Measurements from ENCODE around the gene NFIC. TPM values are rescaled to one million over a fixed set of nuclear protein-coding genes. Genes with fewer than 3 reads are reported as not detected.

NFIC gene
- total RNA-seq, 8 experiments from 2014 or later = 0.82 to 77.5 (median 6.3) TPM

DNA sequence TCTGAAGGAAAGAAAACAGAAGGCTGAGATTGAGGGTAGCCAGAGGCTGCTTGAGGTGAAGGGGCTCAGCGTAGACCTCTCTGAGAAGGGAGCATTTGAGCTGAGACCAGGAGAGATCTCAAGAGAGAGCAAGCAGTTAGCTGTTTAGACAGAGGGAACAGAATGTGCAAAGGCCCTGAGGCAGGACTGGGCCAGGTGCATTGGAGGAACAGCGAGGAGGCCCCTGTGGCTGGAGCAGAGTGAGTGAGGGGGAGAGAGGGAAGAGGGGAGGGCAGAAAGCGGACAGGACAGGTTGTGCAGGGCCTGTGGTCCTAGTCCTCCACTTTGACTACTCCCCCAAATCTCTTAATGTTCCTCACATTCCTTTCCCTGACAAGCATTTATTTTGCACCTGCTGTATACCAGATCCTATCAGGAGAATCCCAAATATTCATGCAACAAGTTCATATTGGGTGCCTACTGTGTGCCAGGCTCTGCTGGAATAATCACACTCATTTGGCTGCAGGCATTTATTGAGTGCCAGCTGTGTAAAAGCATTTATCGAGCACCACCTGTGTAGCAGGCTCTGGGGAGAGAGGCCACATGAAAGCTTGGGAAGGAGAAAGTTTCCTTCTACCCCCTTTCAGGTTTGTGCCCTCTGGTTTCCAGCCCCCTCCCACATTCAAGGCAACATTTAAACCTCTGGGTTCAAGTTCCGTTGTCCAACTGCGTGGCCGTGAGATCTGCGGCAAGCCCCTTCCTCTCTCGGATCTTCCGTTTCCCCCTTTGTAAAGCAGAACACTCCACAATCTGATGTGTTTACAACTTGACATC is 36.5 kb downstream of the NFIC start:
- in situ Hi-C loops (cut with MboI; ENCODE audit: low pct_unique_long_range_greater_than_20kb in 2 of 9, low sequenced_read_pairs in 9 of 9, unreplicated experiment in 9 of 9) = no loop called here
- WGBS, 10 experiments = 85 to 100% (median 97%) methylated on average over 1 to 10 of the region's 10 CpGs; no CpG with 5 or more reads in 1 of the 10 experiments
- Histone ChIP-seq H3K4me1 (replicated peaks in 1 of 2) (peaks cover 3 to 11% of the 10 kb centered on the region in 2 donors), H3K27ac (no peak overlapping the region), H3K4me3 (no peak overlapping the region)
- ATAC-seq (replicated peaks in 6 of 8) = no peak

DNA sequence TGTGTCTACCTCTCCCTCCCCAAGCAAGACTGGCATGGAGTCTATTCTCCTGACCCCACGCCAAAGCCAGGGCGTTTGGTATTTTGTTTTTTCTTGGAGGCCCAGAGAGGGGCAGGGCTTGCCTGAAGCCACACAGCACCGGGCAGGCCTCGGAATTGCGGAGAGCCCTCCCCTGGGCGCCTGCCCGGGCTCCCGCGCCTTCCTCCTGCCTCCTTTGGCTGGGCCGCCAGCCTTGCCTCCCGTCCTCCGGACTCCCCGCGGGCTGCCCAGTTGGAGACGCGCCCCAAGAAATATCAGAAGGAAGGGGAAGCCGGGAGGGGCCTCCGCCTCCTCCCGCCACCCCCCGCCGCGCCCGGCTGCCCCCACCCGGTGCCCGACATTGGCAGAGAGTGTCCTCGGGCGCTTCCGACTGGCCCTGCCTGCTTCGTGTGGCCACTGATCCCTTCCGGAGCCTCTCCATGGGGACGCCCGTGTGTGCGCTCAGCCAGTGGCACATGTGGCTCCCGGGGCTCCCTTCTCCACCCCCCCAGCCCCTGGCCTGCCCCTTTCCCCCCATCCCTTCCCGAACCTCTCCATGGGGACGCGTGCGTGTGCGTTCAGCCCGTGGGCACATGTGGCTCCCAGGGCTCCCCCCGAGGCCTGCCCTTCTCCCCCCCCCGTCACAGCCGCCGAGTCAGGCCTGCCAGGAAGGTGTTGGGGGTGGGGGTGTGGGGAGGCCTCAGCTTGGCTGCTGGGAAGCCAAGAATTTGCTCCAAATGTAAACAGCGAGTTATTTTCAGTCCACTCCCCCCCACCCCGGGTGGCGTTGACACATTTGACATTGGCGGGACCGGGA is 37.3 kb downstream of the NFIC start:
- ATAC-seq (replicated peaks in 6 of 8) = peak; percentile 58 to 83 (median 77)
- 32 to 100% (median 87%) methylated on average over 1 to 4 of the region's 49 CpGs; no CpG with 5 or more reads in 6 of the 10 experiments for WGBS, 10 experiments
- H3K27ac ChIP-seq = no peak overlapping the region
- H3K4me3 ChIP-seq = no peak overlapping the region
- peaks cover under 1 to 9% of the 10 kb centered on the region in 2 donors for H3K4me1 ChIP-seq (replicated peaks in 1 of 2)
- in situ Hi-C loops (cut with MboI; ENCODE audit: low pct_unique_long_range_greater_than_20kb in 2 of 9, low sequenced_read_pairs in 9 of 9, unreplicated experiment in 9 of 9) = no loop called here

DNA sequence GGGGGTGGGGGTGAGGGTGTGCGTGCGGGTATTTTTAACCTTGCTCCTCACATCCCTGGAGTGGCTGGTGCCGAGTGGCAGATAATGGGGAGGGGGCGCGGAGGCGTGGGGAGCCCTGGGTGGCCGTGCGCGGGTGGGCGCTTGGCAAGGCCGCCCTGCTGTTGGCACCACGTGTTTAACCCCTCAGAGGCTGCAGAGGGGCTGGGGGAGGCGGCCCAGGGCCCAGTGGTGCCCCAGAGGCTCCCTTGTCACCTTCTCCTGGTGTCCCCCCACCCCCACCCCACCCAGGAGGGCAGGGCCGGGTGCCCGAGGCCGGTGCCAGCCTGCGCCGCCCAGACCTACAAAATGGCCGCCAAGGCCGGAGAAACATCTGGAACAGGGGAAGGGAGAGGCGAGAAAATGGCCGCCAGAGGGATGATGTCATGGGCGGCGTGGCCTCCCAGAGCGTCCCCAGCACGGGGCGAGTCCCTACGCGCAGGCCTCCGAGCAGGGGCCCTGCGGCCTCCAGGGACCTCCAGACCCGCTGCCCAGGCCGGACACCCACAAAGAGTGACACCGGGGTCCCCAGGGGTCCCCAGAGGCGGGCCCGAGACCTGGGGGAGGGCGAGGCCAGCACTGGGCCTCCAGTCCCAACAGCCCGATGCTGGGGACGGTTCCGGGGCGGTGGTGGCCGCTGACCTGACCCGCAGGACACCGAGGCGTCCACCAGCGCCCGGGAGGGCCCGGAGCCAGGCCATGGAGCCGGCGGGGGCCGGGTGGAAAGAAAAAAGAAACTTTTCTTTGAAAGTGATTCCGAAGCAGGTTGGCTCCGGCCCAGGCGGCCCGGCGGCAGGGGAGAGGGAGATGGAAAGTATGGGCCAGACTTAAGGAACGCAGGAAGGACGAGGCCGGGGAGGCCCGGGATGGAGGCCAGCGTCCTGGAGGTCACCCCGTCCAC is 38.2 kb downstream of the NFIC start:
- WGBS, 10 experiments = 16 to 100% (median 67%) methylated on average over 1 to 5 of the region's 62 CpGs; no CpG with 5 or more reads in 6 of the 10 experiments
- peak in 6 of 8 experiments; percentile 19 to 72 (median 26) for ATAC-seq (replicated peaks in 6 of 8)
- no peak overlapping the region for H3K4me3 ChIP-seq
- no peak overlapping the region for H3K27ac ChIP-seq
- peaks cover 0 to 9% of the 10 kb centered on the region in 2 donors for H3K4me1 ChIP-seq (replicated peaks in 1 of 2)
- in situ Hi-C loops (cut with MboI; ENCODE audit: low pct_unique_long_range_greater_than_20kb in 2 of 9, low sequenced_read_pairs in 9 of 9, unreplicated experiment in 9 of 9) = no loop called here

GRCh38 chr19:3405261-3405653 is 38.9 kb downstream of the NFIC start:
- H3K4me3 ChIP-seq = no peak overlapping the region
- H3K27ac ChIP-seq = no peak overlapping the region
- WGBS, 10 experiments = 14 to 100% (median 100%) methylated on average over 1 to 5 of the region's 6 CpGs; no CpG with 5 or more reads in 2 of the 10 experiments
- H3K4me1 ChIP-seq (replicated peaks in 1 of 2) = peaks cover 0 to 9% of the 10 kb centered on the region in 2 donors
- in situ Hi-C loops (cut with MboI; ENCODE audit: low pct_unique_long_range_greater_than_20kb in 2 of 9, low sequenced_read_pairs in 9 of 9, unreplicated experiment in 9 of 9) = no loop called here
- no peak for ATAC-seq (replicated peaks in 6 of 8)

DNA sequence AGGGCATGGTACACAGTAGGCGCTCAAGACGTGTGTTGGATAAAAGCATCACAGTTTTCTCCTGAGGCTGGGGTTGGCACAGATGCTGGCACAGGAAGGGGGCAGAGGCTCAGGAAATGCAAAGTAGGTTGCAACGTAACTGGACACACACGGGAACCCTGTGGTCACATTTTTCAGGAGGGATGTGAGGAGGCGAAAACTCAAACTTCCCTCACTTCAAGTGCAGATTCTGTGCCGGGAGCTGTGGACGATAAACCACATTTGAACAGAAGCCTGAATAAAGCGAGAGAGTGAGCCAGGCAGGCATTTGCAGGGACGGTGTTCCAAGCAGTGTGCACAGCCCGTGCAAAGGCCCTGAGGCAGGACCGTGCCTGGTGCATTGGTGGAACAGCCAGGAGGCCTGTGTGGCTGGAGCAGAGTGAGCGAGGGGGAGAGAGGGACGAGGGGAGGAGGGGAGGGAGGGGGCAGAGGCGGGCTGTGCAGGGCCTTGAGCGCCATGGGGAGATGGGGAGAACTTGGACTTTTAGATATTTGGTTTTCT is 40.3 kb downstream of the NFIC start:
- H3K4me1 ChIP-seq (replicated peaks in 1 of 2) = peaks cover 0 to 9% of the 10 kb centered on the region in 2 donors
- WGBS, 10 experiments = 52 to 100% (median 87%) methylated on average over 2 to 7 of the region's 15 CpGs; no CpG with 5 or more reads in 5 of the 10 experiments
- in situ Hi-C loops (cut with MboI; ENCODE audit: low pct_unique_long_range_greater_than_20kb in 2 of 9, low sequenced_read_pairs in 9 of 9, unreplicated experiment in 9 of 9) = no loop called here
- H3K4me3 ChIP-seq = no peak overlapping the region
- no peak overlapping the region for H3K27ac ChIP-seq
- ATAC-seq (replicated peaks in 6 of 8) = no peak

DNA sequence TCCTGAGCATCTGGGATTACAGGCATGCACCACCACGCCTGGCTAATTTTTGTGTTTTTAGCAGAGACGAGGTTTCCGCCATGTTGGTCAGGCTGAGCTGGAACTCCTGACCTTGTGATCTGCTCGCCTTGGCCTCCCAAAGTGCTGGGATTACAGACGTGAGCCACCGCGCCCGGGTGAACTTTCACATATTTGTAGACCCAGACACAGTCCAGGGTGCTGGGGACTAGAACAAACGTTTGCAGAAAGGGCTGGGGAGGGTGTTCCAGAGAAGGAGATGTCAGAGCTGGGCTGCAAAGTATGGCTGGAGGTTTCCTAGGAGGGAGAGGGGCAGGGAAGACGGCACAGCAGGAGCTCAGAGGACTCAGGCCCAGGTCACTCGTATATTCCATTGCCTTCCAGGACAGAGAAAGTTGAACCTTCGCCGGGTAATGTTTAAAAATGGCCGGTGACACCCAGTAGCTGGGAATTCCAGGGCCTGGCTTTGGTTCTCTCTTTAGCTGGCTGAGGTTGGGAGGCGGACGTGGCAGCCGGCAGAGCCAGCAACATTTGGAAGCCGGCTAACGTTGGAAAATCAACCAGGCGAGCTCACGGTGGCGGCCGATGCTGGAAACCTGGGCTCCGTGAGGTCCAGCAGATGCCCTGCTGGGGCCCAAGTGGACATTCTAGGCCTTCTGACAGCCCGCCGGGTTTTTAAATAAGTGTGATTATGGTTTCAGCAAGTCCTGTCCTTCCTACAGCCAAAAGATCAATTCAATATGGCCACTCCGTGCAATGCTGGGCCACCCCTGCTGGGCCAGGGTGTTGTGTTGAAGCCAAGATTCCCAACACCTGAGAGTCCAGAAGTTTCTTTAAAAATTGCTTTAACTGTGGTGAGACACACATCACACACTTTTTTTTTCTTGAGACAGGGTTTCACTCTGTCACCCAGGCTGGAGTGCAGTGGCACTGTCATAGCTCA is 41.5 kb downstream of the NFIC start:
- Histone ChIP-seq H3K27ac (no peak overlapping the region), H3K4me1 (replicated peaks in 1 of 2) (peaks cover 0 to 9% of the 10 kb centered on the region in 2 donors), H3K4me3 (no peak overlapping the region)
- no peak for ATAC-seq (replicated peaks in 6 of 8)
- 33 to 86% (median 69%) methylated on average over 2 to 18 of the region's 27 CpGs; no CpG with 5 or more reads in 2 of the 10 experiments for WGBS, 10 experiments
- in situ Hi-C loops (cut with MboI; ENCODE audit: low pct_unique_long_range_greater_than_20kb in 2 of 9, low sequenced_read_pairs in 9 of 9, unreplicated experiment in 9 of 9) = no loop called here

DNA sequence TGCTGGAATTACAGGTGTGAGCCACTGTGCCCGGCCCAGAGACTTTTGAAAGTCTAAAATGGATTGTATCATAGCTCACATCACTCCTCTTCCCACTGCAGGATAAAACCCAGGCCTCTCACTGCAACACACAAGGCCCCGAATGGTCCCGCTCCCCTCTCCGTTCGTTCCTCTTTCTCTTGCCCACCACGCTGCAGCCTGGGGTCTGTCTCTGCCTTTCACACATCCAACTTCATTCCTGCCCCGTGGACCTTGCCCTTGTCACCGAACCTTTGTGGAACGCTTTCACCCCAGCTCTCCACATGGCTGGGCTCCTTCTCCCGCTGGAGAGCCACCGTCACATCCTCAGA is 42.6 kb downstream of the NFIC start:
- in situ Hi-C loops (cut with MboI; ENCODE audit: low pct_unique_long_range_greater_than_20kb in 2 of 9, low sequenced_read_pairs in 9 of 9, unreplicated experiment in 9 of 9) = no loop called here
- WGBS, 10 experiments = 67 to 95% (median 83%) methylated on average over 1 to 4 of the region's 11 CpGs; no CpG with 5 or more reads in 2 of the 10 experiments
- H3K4me3 ChIP-seq = no peak overlapping the region
- no peak overlapping the region for H3K27ac ChIP-seq
- H3K4me1 ChIP-seq (replicated peaks in 1 of 2) = peaks cover 0 to 9% of the 10 kb centered on the region in 2 donors
- ATAC-seq (replicated peaks in 6 of 8) = no peak

- in situ Hi-C loops (cut with MboI; ENCODE audit: low pct_unique_long_range_greater_than_20kb in 2 of 9, low sequenced_read_pairs in 9 of 9, unreplicated experiment in 9 of 9) = no loop called here
- H3K27ac ChIP-seq = no peak overlapping the region
- peak in 3 of 8 experiments; percentile 27 to 76 (median 39) for ATAC-seq (replicated peaks in 6 of 8)
- 0 to 100% (median 87%) methylated on average over 1 to 6 of the region's 30 CpGs; no CpG with 5 or more reads in 3 of the 10 experiments for WGBS, 10 experiments
- H3K4me1 ChIP-seq (replicated peaks in 1 of 2) = peaks cover 0 to 3% of the 10 kb centered on the region in 2 donors
- H3K4me3 ChIP-seq = no peak overlapping the region
These were observed 43.1 kb downstream of the NFIC start for GRCh38 chr19:3409346-3410064.

DNA sequence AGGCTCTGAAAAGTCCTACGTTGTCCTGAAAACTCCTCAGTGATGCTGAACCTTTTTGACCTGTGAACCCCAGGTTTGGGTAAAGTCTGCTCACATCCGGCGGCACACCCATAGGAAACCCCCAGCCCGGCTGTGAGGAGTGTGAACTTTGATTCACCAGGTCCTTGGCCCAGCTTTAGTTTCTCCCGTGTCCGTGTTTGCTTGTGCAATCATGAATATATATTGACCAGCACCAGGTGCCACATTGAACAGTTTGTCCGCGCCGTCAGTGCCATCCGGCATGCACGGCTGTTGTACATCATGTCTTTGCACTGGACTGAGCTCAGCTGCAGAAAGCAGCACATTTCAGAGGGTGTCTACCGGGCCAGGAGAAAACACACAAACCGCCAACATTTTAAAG is 45.3 kb downstream of the NFIC start:
- ATAC-seq (replicated peaks in 6 of 8) = no peak
- no peaks in the 10 kb centered on the region for H3K4me1 ChIP-seq (replicated peaks in 1 of 2)
- in situ Hi-C loops (cut with MboI; ENCODE audit: low pct_unique_long_range_greater_than_20kb in 2 of 9, low sequenced_read_pairs in 9 of 9, unreplicated experiment in 9 of 9) = no loop called here
- H3K4me3 ChIP-seq = no peak overlapping the region
- no peak overlapping the region for H3K27ac ChIP-seq
- 51 to 93% (median 84%) methylated on average over 1 to 10 of the region's 13 CpGs; no CpG with 5 or more reads in 3 of the 10 experiments for WGBS, 10 experiments

DNA sequence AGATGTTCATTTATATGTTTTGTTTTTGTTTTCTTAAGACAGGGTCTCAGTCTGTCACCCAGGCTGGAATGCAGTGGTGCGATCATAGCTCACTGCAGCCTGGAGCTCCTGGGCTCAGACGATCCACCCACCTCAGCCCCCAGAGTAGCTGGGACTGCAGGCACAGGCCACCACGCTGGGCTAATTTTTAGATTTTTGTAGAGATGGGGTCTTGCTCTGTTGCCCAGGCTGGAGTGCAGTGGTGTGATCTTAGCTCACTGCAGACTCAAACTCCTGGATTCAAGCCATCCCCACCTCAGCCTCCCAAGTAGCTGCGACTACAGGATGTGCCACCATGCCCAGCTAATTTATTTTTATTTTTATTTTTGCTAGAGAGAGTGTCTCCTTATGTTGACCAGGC is 45.7 kb downstream of the NFIC start:
- no peaks in the 10 kb centered on the region for H3K4me1 ChIP-seq (replicated peaks in 1 of 2)
- no peak overlapping the region for H3K4me3 ChIP-seq
- no peak for ATAC-seq (replicated peaks in 6 of 8)
- no peak overlapping the region for H3K27ac ChIP-seq
- in situ Hi-C loops (cut with MboI; ENCODE audit: low pct_unique_long_range_greater_than_20kb in 2 of 9, low sequenced_read_pairs in 9 of 9, unreplicated experiment in 9 of 9) = no loop called here
- 20 to 100% (median 84%) methylated on average over 1 to 3 of the region's 4 CpGs; no CpG with 5 or more reads in 4 of the 10 experiments for WGBS, 10 experiments

DNA sequence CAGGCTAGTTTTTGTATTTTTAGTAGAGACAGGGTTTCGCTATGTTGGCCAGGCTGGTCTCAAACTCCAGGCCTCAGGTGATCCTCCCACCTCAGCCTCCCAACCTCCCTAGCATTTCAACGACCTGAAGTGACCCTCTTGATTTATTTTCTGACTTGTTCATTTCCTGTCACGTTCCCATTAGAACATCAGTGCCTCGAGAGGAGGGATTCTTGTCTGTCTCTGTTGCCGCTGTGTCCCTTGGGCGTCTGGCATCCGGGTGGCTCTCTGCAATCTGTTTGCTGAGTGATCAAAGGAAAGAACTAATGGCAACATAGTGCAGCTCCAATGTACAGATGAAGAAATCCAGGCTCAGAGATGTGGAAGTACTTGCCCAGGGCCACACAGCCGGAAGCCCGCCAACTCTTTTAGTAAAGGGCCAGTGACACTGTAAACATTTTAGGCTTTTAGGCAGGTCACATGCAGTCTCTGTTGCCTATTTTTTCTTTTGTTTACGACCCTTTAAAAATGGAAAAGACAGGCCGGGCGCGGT is 47.5 kb downstream of the NFIC start:
- 18 to 87% (median 77%) methylated on average over 3 to 12 of the region's 13 CpGs; no CpG with 5 or more reads in 2 of the 10 experiments for WGBS, 10 experiments
- no peak overlapping the region for H3K27ac ChIP-seq
- in situ Hi-C loops (cut with MboI; ENCODE audit: low pct_unique_long_range_greater_than_20kb in 2 of 9, low sequenced_read_pairs in 9 of 9, unreplicated experiment in 9 of 9) = no loop called here
- no peaks in the 10 kb centered on the region for H3K4me1 ChIP-seq (replicated peaks in 1 of 2)
- no peak for ATAC-seq (replicated peaks in 6 of 8)
- H3K4me3 ChIP-seq = no peak overlapping the region

Data from motor neuron (in vitro differentiated cells).